ENCODE data around the gene CNTN6.

CNTN6 gene
- total RNA-seq = 0 reads per million in 4 experiments

GRCh38 chr3:1092771-1093170 lies at the start of gene CNTN6:
CNTN6 (plus strand) TSS chr3:1093024; CDS start chr3:1148009, 54,985 bp downstream.
- no peak for DNase-seq

GRCh38 chr3:1048558-1048957 lies 44.3 kb upstream of the CNTN6 start:
- DNase-seq = no peak

GRCh38 chr3:1055870-1056269 lies 37.0 kb upstream of the CNTN6 start:
- DNase-seq = no peak

- no peak for DNase-seq
Measured at GRCh38 chr3:1056744-1057143, 36.1 kb upstream of the CNTN6 start.

- DNase-seq = no peak
Measured at GRCh38 chr3:1057436-1057835, 35.4 kb upstream of the CNTN6 start.

- DNase-seq = no peak
Measured at GRCh38 chr3:1068985-1069384, 23.8 kb upstream of the CNTN6 start.

GRCh38 chr3:1072041-1072440 lies 20.8 kb upstream of the CNTN6 start:
- no peak for DNase-seq

- no peak for DNase-seq
Measured at GRCh38 chr3:1079662-1080061, 13.2 kb upstream of the CNTN6 start.

- DNase-seq = no peak
Measured at GRCh38 chr3:1082108-1082507, 10.7 kb upstream of the CNTN6 start.

GRCh38 chr3:1087066-1087560 lies 5.7 kb upstream of the CNTN6 start:
- DNase-seq = no peak

- DNase-seq = no peak
Measured at GRCh38 chr3:1088503-1088902, 4.3 kb upstream of the CNTN6 start.

GRCh38 chr3:1091286-1091685 lies 1.5 kb upstream of the CNTN6 start:
- DNase-seq = no peak

- DNase-seq = no peak
Measured at GRCh38 chr3:1092061-1092460, 763 bp upstream of the CNTN6 start.

GRCh38 chr3:1093217-1093616 lies 393 bp downstream of the CNTN6 start:
- no peak for DNase-seq

GRCh38 chr3:1103525-1103924 lies 10.7 kb downstream of the CNTN6 start:
- no peak for DNase-seq

- no peak for DNase-seq
Measured at GRCh38 chr3:1117843-1118473, 25.1 kb downstream of the CNTN6 start.

GRCh38 chr3:1131166-1131565 lies 38.3 kb downstream of the CNTN6 start:
- DNase-seq = no peak

GRCh38 chr3:1135194-1135593 lies 42.4 kb downstream of the CNTN6 start:
- no peak for DNase-seq

- no peak for DNase-seq
Measured at GRCh38 chr3:1138036-1138435, 45.2 kb downstream of the CNTN6 start.

- DNase-seq = no peak
Measured at GRCh38 chr3:1139071-1139470, 46.2 kb downstream of the CNTN6 start.

GRCh38 chr3:1147326-1147725 lies 54.5 kb downstream of the CNTN6 start:
- no peak for DNase-seq

GRCh38 chr3:1147819-1148218 lies 55.0 kb downstream of the CNTN6 start:
- DNase-seq = no peak

- DNase-seq = no peak
Measured at GRCh38 chr3:1164101-1164500, 71.3 kb downstream of the CNTN6 start.

GRCh38 chr3:1171320-1171719 lies 78.5 kb downstream of the CNTN6 start:
- DNase-seq = no peak

GRCh38 chr3:1172644-1173043 lies 79.8 kb downstream of the CNTN6 start:
- DNase-seq = no peak

All from effector CD8-positive, alpha-beta T cell (primary cell).